HL-60/S4 treated with phorbol 12-myristate 13-acetate at 8.2 ng/mL for 4 days and 3 days (cell line): ENCODE data around the gene MYOZ2.

ENCODE experiments used
- in situ Hi-C: fragments of 300-500 bp; cut with MboI; formaldehyde crosslinking; loops from 2 replicates; pipeline ENCODE4 v1.15.0; 2022; ENCODE audit warnings: low sequenced_read_pairs

The MYOZ2 gene

GRCh38 chr4:119190354-119190753 lies 54.7 kb downstream of the MYOZ2 start:
- in situ Hi-C loops = no loop called here

GRCh38 chr4:119191505-119191904 lies 55.9 kb downstream of the MYOZ2 start:
- in situ Hi-C loops = no loop called here

GRCh38 chr4:119197772-119198212 lies 62.2 kb downstream of the MYOZ2 start:
- in situ Hi-C loops = no loop called here

GRCh38 chr4:119204916-119205315 lies 69.3 kb downstream of the MYOZ2 start:
- in situ Hi-C loops = no loop called here

GRCh38 chr4:119205690-119206089 lies 70.1 kb downstream of the MYOZ2 start:
- in situ Hi-C loops = no loop called here

- in situ Hi-C loops = no loop called here
These were observed 70.5 kb downstream of the MYOZ2 start for GRCh38 chr4:119206178-119206577.

- in situ Hi-C loops = no loop called here
These were observed 71.4 kb downstream of the MYOZ2 start for GRCh38 chr4:119207051-119207450.

- in situ Hi-C loops = no loop called here
These were observed 73.4 kb downstream of the MYOZ2 start for GRCh38 chr4:119209077-119209476.

- in situ Hi-C loops = no loop called here
These were observed 74.0 kb downstream of the MYOZ2 start for GRCh38 chr4:119209586-119209985.

- in situ Hi-C loops = no loop called here
These were observed 75.1 kb downstream of the MYOZ2 start for GRCh38 chr4:119210775-119211174.

- in situ Hi-C loops = no loop called here
These were observed 76.2 kb downstream of the MYOZ2 start for GRCh38 chr4:119211867-119212233.

- in situ Hi-C loops = no loop called here
These were observed 76.8 kb downstream of the MYOZ2 start, which contains the start of gene USP53 for GRCh38 chr4:119212234-119212963. USP53 (plus strand) TSS chr4:119212713; CDS start chr4:119239760, 27,047 bp downstream.

- in situ Hi-C loops = no loop called here
These were observed 77.5 kb downstream of the MYOZ2 start for GRCh38 chr4:119212964-119213606.

- in situ Hi-C loops = no loop called here
These were observed 82.5 kb downstream of the MYOZ2 start for GRCh38 chr4:119218093-119218492.

- in situ Hi-C loops = no loop called here
These were observed 85.8 kb downstream of the MYOZ2 start for GRCh38 chr4:119221412-119221811.

- in situ Hi-C loops = no loop called here
These were observed 92.1 kb downstream of the MYOZ2 start for GRCh38 chr4:119227690-119228089.

- in situ Hi-C loops = no loop called here
These were observed 92.8 kb downstream of the MYOZ2 start for GRCh38 chr4:119228406-119228805.

GRCh38 chr4:119229908-119230687 lies 94.5 kb downstream of the MYOZ2 start:
- in situ Hi-C loops = no loop called here

GRCh38 chr4:119231491-119231890 lies 95.9 kb downstream of the MYOZ2 start:
- in situ Hi-C loops = no loop called here

- in situ Hi-C loops = no loop called here
These were observed 96.7 kb downstream of the MYOZ2 start for GRCh38 chr4:119232286-119232685.

- in situ Hi-C loops = no loop called here
These were observed 97.6 kb downstream of the MYOZ2 start for GRCh38 chr4:119233191-119233590.

- in situ Hi-C loops = no loop called here
These were observed 98.1 kb downstream of the MYOZ2 start for GRCh38 chr4:119233750-119234149.
